ENCODE data around the gene F5.

Gene F5

DNA sequence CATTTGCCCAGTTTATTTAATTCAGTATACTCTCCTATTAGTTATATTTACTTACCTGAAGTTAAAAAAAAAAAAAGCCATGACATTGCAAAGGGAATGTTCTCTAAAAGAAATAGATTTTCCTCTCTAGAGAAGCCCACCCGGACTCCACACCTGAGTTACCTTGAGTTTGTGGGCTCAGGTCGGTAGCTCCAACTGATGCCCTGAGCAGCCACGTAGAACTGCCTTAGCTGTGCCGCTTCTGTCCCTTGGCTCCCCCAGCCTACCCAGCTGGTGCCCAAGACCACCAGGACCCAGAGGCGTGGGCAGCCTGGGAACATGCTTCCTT, 250 bp downstream of the F5 start:
- DNase-seq, result no peak

DNA sequence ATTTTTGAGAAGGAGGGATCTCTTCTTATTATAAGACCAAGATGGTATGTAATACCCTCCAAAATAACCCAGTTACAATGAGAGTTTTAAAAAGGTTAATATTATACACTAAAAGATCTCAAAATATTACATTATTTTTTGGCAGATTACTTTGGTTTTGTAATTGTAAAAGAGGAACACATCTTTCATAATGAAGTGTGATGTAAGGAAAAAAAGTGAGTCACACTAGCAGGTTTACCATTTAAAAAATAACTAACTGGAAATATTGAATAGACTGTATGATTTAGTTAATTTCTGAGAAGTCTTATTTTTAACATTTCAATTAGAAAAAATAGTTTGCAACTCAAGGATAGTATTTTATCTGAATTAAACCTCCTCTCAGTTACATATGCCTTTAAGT, 1.1 kb downstream of the F5 start:
- no peak for DNase-seq

DNA sequence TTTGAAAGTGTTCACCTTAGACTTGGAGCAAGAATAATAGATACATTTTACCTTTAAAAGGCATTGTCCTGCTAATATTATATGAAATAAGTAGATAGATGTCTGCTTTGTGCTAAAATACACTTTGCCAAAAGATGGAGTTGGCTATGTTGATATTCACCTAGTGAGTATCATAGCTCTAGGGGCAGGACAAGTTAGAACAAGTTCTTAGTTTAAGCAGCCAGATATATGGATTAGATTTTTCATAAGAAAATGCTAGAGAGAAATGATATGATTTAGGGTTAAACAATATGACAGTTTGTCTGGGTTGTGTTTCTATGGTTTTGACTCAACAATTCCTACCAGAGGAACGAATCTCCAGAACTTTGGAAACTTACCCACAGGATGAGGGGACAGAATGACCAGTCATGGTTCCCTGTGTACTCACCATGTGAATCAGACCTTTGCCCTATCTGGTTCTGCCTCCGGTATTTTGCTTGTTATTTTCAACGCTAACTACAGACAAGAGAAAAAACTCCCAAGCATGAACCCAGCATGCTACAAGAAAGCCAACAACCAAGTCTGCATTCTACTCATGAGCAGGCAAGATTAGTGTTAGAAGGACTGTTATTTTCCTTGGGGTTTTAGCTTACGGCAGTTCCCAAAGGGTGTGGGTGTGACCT, 1.7 kb downstream of the F5 start:
- DNase-seq, result no peak

DNA sequence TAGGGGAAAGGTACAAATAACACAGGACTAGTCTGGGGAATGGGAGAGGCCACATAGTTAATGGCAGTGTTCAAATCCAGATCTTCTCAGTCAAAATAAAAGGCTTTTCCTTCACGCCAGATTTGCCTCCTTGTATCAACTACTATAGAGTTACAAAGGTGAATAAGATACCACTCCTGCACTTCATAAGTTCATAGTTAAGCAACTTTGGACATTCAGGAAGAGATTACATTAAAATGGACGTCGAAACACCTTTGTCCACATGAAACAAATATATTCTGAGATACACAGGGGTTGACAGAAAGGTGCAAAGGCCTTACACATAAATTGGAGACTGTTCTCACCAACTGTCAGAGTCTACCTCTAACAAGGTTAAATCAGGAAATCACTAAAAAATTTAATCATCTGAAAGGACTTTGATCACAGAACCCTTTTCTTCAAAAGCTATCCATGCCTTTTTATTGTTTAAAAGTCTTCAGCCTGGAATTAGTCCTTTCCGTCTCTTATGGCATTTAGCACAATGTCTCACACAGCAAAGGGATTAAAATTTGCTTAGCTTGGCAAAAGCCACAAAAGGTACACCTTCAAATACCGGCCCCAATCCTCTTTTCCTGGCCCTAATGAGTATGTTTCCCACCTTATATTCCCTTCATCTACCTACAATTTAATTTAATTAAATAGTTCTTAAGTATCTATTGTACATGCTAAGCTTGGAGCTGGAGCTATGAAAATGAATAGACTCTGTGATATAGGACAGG, 8.1 kb downstream of the F5 start:
- DNase-seq, result no peak

DNA sequence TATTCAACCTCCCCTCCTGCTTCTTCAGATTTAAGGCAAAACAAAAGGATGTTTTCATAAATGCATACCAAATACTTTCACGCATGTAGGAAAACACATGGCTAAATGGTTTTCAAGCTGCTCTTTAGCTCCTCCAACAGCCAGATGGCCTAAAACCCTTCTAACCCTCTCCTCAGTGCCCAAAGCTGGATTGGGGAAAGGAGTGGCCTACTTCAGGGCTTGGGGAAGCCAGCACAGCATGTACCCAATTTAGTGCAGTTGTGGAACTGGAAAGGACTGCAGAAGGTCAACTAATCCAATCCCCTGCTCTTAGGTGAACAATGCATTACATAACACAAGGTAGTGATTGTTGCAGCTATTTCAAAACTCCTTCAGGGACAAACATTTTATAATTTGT, 9.3 kb downstream of the F5 start:
- DNase-seq, result no peak

DNA sequence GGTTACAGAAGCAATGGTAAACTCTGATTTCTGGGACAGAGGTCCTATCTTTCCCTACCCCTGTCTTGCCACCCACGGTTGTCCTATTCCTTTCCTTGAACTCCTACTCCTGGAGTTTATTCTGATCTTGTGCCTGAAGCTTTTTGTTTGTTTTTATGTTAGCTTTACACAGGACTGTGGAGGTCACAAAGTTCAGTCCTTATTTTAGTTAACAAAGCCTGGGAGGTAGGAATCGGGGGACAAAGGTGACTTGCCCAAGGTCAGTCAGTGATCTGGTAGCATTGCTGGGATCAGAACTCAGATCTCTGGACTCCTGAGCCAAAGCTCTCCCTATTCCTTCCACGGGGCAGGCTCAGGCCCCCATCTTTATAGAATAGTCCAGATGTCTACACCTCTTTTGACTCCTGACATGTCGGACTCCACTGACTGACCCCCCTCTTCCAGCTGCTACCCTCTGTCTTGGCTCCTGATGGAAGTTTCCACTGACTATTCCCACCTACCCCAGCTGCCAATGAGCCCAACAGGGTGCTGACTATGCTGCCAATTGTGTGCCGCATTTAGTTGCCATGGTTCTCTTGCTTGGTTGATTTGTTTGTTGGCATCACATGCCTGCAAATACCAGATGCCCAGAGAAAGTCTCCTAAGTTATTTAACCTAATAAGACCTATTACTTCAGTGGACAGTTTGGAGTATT, 9.9 kb downstream of the F5 start:
- DNase-seq, result no peak

DNA sequence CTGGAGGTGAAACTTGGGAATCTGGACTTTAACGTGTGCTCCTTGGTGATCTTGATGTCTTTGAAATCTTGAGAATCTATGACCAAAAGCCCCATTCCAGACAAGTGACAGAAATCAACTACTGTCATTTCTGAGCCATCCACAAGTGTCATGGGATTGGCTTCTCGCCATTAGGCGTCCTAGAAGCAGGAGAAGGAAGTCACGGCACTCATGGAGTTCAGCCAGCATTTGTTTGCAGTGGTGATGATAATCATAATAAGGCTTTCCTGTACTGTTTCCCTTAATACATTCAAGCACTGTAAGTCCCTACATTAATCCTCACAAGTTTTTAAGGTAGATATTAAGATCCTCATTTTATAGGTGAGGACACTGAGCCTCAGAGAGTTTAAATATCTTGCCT, 11.9 kb downstream of the F5 start:
- DNase-seq, result no peak

DNA sequence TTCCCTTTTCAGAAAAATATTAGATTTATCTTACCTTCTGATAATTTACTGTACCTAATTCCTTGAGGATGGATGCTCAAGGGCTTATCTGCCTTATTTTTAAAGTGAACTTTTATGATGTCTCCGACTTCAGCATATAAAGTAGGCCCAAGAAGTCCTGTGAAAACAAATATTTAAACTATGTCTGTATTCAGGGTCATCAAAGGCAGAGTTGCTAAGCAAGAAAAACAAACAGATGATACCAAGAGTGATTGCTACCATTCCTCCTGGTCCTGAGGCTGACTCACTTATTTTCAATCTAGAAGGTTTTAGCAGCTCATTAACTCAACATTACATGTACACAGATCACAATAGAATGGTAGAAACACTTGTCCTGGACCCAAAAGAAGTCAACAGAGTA, 14.1 kb downstream of the F5 start:
- DNase-seq, result no peak

DNA sequence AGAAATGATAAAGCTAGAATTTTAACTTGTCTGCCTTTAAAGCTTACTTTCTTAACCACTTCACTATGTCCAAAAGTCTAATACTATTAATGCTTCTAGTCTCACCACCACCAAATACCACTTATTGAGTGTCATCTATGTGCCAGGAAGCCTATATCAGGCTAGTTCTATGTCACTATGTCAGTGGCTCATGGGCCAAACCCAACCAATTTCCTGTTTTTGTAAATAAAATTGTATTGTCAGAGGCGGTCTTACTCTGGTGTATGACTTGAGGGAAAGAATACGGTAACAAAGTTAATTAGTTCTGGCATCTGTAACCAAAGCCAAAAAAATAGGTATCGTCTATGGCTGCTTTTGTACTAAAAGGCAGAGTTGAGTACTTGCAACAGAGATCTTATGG, 14.8 kb downstream of the F5 start:
- no peak for DNase-seq

DNA sequence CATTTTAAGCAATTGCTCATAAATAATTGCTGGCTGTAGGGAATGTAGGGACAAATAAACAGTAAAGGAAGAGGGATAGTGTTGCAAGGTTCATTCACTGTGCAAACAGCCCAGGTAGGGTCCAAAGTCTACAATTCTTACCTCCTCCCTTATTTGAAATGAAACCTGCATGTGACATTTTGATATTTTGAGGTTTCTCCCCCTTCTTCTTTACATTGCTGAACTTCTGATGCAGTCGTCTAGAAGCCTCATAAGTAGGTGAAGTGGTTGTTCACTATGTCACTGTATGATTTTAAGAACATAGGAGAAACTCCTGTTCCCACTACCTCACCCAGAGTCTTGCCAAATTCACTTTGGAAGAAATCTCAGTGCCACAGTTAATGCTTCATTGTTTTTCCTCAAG, 16.1 kb downstream of the F5 start:
- DNase-seq, result no peak

DNA sequence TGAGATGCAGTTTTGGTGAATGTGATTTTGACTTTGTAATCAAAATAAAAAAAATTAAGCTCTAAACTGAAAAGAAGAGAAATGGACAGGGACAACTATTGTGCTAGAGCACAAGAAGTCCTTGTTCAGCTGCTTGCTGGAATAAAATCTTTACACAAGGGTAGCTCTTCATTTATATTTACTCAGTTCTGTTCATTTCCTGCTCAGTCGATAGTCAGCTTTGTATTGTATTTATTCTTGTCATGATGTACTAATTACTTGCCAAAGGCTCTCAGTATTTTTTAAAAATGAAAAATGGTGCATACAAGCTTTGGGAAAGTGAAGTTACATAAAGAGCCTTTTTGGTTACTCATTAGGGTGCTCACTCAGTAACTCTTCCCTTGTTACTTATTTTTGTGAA, 17.8 kb downstream of the F5 start:
- DNase-seq, result no peak

DNA sequence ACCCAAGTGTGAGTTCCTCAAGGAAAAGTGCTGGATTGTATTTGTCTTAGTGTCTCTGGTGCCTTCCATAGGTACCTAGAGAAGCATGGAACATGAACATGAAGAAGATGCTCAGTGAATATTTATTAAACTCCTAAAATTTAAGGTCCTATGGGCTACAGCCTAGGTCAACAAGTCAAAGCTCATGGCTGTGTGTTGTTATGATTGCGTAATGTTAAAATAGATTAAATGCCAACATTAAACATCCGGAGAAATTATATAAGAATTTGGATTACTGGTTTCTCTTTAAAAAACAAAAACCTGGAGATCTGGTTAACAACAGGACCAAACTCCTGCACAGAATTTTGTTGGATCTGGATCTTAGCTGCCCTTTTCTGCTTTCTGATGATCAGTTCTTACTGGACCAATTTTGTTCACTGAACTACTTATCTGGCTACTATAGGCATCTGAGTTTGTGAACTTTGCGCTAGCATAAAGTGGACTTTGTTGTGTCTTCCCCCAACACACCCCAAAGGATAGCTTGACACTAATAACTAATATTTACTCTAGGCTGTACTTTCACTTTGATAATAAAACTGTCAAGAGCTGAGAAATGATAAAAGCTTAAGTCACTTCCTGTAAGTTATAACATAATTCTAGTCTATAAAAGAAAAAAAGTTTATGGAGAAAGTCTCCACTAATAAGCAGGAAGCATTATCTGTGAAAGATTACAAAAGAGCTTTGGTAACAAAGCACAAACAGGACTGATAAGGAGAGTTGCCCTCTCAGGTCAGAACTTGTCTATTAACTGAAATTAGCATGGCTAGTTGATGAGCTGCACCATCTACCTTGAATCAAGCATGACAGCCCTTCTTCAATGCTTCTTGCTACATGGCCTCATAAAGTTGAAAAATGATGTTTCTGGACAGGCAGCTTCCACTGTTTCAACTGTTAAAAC, 20.7 kb downstream of the F5 start:
- DNase-seq, result no peak

DNA sequence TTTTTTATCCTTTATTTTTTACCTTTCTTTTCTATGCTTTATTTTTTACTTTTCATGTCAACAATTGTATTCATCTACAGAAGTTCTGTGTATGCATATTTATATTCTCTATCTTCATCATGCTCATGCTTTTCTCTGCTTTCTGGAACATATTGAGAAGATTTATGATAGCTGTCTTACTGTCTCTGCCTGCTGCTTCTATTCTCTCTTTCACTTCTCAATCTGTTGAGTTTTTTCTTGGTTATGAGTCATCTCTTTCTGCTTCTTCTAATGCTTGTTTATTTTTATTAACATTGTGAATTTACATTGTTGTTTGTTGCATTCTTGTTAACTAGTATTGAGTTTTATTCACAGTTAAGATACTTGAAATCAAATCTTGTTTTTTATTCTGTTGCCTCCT, 22.6 kb downstream of the F5 start:
- DNase-seq, result no peak

DNA sequence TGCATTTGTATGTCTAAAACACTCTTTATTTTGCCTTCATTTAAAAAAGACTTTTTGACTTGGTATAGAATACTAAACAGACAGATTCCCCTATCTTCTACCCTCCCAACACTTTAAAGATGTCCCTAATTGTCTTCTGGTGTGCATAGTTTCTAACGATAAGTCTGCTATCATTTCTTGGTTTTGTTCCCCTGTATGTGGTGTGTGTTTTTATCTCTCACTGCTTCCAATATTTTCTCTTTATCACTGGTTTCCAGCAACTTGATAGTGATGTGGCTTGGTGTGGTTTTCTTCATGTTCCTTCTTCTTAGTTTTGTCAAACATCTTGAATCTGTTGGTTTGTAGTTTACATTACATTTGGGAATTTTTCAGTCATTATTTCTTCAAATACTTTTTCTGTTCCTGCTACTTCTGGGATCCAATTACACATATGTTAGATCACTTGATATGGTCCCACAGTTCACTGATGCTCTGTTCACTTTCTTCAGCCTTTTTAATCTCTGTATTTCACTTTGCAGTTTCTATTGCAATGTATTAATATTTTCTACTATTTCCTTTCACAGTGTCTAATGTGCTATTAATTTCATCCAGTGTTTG, 23.2 kb downstream of the F5 start:
- DNase-seq, result no peak

DNA sequence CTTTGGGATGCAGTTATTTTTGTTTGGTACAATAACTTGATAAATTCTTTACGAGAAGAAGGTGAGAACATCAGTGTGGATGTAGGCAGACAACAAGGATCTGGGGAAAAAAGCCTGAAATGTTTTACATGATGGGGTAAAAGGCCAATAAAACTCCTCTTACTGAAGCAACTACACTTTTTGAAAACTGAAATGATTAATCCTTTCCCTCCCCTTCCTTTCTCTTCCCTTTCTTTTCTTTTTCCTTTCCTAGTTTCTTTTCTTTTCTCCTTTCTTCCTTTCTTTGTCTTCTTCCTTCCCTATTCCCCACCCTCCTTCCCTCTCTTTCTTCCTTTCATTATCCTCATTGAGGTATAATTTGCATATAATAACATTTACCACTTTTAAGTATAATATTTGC, 24.6 kb downstream of the F5 start:
- no peak for DNase-seq

DNA sequence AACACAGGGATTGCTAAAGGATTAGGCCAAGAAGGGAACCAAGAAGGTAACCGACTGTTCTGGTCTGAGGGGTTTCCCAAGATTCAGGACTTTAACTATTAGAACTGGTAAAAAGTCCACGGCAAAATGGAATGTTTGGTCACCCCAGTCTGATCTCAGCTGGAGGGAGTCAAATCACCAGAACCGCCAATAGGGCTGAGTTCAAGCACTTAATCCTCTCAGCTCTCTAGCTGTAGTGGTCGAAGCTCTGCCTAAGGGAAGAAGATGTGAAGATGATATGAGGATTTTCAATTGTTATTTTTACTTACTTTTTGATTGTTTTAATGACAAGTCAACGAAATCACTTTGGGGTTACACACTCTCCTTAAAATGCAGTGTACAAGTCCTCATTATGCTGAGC, 29.1 kb downstream of the F5 start:
- no peak for DNase-seq

DNA sequence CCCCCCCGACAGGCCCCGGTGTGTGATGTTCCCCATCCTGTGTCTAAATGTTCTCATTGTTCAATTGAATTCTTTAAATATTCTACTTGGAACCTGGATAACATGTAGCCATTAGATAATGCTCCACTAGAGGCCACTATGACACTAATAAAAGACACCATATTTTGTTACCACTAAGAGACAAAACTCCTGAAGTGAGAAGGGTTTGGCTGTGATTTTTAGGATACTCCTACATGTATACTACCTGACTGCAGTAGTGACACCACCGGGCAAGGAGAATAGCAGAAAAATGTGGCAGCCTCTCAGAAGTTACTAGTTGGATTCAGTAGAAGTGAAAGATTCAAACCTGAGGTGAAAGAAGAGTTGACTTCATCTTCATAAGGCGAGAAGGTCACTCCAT, 36.0 kb downstream of the F5 start:
- DNase-seq, result peak; percentile 54

DNA sequence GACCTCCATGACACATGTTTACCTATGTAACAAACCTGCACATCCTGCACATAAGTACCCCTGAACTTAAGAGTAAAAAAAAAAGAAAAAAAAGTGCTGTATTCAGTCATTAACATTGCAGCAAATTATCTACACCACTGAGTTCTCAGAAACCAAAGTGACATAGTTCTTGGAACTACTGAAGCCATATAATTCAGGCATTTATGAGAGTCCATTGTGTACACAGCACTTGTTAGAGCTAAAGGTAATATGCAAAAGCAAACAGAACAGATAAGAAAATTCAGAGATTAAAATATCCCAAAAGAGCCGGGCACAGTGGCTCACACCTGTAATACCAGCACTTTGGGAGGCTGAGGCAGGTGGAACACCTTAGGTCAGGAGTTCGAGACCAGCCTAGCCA, 38.0 kb downstream of the F5 start:
- DNase-seq, result no peak

DNA sequence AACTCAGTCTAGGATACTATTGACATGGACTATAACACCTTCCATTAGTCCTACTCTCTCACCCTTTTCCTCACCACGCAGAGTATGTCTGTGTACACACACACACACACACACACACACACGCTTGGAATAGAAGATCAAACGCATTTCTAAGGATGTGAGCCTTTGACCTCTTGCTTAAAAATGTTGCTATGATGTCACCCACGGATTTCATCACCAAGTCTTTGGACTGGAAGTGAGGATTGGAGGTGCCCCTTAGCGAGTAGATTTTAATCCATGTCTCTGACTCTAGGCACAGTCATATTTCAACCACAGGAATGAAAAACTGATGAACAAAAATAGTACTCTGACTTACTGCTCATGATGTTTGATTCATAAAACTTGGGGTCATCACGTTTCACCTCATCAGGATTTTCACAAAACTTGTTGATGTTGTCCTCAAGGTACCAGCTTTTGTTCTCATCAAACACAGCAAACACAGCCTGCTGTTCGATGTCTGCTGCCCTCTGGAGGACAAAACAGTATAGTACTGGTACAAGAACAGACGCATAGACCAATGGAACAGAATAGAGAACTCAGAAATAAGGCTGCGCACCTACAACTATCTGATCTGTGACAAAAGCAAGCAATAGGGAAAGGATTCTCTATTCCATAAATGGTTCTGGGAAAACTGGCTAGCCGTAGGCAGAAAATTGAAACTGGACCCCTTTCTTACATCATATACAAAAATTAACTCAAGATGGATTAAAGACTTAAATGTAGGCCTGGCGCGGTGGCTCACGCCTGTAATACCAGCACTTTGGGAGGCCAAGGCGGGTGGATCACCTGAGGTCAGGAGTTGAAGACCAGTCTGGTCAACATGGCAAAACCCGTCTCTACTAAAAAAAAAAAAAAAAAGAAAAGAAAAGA, 39.9 kb downstream of the F5 start:
- DNase-seq, result peak; percentile 78

DNA sequence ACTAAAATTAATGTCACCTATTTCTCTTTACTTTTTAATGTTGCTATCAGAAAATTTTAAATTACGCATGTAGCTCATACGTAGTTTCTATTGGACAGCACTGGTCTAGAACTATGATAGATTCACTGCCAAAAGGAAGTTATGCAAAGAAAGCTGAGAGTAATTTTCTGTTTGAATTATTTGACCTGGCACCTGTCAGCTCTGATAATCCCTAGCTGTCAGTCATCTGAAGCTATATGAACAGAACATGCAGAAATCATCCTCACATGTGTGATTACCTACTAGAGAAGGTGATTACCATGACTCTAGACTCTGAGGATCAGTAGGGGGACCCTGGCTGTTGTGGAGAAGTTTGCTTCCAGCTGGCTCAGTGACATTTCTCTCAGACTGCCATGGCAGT, 40.8 kb downstream of the F5 start:
- no peak for DNase-seq

DNA sequence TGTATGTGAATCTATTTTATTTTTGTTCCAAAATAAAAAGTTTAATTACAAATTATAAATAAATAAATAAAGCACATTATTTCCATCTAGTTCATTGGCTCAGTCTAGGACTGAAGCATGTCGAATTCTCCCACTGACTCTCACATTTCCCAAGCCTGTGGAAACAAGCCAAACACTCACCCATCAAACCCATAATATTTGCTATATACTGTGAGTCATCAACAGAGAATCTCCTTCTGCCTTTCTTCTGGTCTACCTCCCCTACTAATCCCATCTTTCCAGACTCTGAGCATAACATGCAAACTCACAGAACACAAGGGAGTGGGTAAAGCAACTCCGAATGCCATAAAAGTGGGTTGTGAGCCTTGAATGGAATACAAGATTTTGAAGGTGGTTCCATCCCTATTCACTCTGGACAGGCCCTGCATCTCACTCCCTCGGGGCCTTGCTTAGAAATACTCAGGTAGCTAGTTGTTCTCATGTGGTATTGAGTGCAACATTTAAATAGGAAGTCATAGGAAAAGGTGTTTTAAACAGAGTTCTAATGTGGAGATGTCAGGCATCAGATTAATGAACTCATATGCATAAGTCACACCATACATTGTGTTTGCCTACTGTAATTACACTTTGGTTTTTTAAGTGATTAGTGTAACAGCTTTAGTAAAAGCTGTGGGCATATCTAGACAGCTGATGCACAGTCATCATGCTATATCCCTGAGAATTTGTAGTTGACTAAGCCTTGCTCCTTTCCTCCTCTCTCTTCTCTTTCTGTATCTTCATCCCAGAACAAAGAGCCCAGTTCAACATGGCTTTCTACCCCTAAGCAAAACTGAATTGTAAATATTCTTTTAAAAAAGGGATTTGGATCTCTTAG, 47.0 kb downstream of the F5 start:
- no peak for DNase-seq

All from NCI-H1048 (cell line).